Hematopoietic multipotent progenitor cell (in vitro differentiated cells): Measurements from ENCODE around the gene CORO2A. TPM values are rescaled to one million over a fixed set of nuclear protein-coding genes. Genes with fewer than 3 reads are reported as not detected.

Source experiments
- DNase-seq, 3 donors: peaks; one replicate each; pipeline ENCODE4 v3.0.0-alpha.2; 2011 to 2015; ENCODE audit warnings: low read depth in 2 of 3, low spot score in 2 of 3
- total RNA-seq: library from RNA; depleted of rRNA; stranded (reverse); fragments of >200 nt; gene quantifications from one replicate; pipeline ENCODE4 v1.2.3, GENCODE V29; 2012

Gene CORO2A
- total RNA-seq: 3.5 TPM

GRCh38 chr9:98192503-98193335, at the start of gene CORO2A:
Gene CORO2A (minus strand): TSS chr9:98192637. CDS start chr9:98157660, 34,977 bp downstream.
- peak; percentile 44 to 78 (median 74) for DNase-seq

DNA sequence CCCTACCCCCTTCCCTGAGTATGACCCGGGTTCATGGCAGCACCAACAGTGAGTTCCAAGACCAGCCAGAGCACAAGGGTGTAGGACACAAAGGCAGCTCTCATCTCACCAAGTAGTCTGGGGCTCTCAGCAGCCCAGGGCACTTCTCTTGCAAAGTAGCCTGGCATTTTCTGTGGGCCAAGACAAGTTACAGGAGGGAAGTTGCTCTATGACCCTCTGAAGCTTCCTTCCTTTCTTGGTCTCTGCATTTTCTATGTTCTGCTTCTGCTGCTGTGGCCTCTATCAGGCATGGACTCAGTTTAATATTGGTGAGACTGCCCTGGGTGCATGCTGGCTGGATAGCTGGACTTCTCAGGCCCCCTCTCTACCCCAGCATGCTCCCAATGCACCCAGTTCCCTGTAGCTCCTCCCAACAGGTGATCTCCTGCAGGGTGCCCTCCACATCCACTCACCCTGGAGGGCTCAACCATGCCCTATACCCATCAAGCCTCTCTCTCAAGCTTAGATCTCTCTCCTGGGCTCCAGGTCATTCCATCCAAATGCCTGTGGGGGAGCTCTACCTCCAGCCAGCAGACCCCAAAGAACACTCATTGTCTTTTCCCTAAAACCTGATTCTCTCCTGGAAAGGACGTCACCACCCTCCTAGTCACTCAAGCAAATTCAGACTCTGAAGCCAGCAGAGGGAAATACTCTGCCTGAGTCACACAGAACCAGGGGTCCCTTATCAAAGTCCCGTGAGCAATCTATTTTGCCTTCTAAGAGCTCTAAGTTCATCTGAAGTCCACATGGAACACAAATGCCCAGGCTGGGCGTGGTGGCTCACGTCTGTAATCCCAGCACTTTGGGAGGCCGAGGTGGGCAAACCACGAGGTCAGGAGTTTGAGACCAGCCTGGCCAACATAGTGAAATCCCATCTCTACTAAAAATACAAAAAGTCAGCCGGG, 49.2 kb upstream of the CORO2A start:
- no peak for DNase-seq

DNA sequence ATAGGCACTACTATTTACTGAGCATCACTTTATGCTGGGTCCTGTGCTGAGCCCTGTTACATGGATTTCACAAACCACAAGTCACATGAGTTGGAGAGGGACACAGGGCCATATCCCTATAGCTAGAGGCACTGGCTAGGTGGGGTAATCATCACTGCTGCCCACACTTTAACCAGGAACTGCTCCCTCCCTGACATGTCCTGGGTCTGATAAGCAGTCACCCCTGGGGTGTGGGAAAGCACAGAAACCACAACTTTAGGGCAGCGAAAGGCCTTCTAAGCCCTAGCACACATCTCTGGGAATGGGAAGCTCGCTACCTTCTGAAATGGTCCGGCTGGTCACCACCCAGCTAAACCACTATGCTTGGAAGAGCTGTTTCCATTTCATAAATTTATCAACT, 48.0 kb upstream of the CORO2A start:
- no peak for DNase-seq

GRCh38 chr9:98236901-98237487, 44.6 kb upstream of the CORO2A start:
- DNase-seq: no peak

GRCh38 chr9:98235126-98235525, 42.7 kb upstream of the CORO2A start:
- DNase-seq: no peak

DNA sequence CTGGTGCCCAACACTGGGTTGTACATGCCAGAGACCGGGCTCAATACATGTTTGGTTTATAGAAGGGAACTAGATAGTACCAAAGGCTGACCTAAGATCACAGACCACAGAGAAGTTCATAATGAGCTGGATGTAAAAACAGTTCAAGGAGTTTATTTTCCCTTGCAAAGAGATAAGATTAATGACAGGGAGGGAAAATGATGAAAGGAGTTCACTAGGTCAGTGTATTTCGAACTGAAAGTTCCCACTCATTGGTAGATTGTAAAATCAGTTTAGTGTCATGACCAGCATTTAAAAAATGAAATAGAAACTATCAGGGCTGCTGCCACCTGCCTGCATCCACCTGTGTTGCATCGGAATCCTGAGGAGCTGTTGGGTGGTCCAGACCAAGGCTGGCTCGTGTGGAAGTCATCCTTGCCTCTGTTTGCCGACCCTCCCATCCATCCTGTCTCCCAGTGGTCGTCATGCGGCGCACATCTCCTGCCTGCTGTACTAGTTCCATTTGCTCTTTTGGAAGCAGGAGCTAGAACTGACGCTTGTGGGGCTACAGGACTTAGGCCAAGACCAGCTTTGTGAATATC, 41.9 kb upstream of the CORO2A start:
- DNase-seq: no peak

GRCh38 chr9:98232926-98233325, 40.5 kb upstream of the CORO2A start:
- no peak for DNase-seq

DNA sequence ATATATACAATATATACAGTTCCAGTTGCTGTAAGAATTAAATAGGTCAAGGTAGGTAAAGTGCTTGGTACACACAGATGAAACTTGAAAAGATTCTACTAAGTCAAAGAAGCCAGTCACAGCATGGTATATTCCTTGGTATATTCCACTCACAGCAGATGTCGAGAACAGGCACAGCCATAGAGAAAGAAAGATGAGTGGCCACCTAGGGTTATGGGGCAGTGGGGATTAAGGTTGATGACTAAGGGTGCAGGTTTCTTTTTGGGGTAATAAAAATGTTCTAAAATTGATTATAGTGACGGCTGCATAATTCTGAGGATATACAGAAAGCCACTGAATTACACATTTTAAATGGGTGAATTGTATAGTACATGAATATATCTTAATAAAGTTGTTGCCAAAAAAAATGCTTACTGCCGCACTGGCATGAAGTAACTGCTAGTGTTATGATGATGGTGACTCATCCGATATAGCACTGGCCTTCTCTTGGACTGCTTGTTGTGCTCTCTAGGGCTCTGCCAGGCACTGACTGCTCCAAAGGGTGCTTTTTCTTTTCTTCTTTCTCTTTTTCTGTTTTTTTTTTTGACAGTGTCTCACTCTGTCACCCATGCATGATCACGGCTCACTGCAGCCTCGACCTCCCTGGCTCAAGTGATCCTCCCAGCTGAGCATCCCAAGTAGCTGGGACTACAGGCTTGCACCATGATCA, 39.5 kb upstream of the CORO2A start:
- DNase-seq: no peak

GRCh38 chr9:98230789-98231188, 38.4 kb upstream of the CORO2A start:
- DNase-seq: no peak

GRCh38 chr9:98230304-98230703, 37.9 kb upstream of the CORO2A start:
- DNase-seq: no peak

GRCh38 chr9:98229620-98230019, 37.2 kb upstream of the CORO2A start:
- DNase-seq: no peak

DNA sequence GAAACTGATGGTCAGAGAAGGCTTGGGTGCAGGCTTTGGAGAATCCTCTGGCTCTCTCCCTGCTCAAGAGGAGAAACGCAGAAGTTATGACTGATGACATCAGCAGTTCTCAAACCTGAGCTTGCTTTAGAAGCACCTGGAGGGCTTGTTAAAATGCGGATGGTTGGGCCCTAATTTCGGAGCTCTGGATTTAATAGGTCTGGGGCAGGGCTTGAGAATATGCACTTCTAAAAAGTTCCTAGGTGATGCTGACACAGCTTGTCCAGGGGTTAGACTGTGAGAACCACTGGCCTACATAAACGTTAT, 36.6 kb upstream of the CORO2A start:
- no peak for DNase-seq

- DNase-seq: no peak
These were observed 36.1 kb upstream of the CORO2A start for GRCh38 chr9:98228392-98229089.

GRCh38 chr9:98227883-98228282, 35.4 kb upstream of the CORO2A start:
- no peak for DNase-seq

DNA sequence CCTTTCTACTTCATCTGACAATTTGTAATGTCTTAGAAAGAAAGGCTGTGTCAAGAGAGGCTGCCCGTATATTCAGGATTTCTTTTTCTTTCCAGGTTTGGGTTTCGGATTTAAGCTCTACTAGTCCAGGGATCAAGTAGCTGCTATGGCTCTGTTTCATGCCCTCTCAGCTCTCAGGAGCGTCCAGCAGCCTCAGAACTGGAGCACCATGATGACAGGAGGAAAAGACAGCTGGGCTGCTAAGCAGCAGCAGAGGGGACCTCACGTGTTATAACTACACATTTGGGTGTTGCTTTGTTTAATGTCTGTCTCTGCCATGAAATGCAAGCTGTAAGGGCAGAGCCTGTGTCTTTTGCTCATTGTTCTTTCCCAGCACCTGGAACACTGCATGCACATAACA, 34.5 kb upstream of the CORO2A start:
- no peak for DNase-seq

- no peak for DNase-seq
These were observed 34.1 kb upstream of the CORO2A start for GRCh38 chr9:98226516-98226915.

DNA sequence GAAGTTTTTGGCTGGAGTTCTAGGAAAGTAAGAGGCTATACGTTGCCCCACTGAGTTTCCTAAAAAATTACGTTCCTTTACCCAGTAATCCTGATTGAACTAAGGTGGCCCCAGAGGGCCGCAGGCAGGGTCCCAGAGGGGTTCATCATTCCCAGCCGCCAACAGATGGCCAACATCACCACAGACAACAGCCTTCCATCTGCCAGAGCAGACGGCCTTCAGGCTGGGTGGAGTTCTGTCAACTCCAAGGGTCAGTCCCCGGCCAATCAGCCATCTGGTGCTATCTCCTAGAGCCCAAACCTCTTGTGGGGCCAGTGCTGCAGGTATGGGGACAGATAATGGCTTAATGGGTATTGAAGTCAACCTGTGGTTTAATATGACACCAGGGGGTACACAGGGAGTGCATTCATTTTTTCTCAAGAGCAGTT, 32.6 kb upstream of the CORO2A start:
- no peak for DNase-seq

- no peak for DNase-seq
These were observed 30.7 kb upstream of the CORO2A start for GRCh38 chr9:98222885-98223691.

- DNase-seq: no peak
These were observed 28.5 kb upstream of the CORO2A start for GRCh38 chr9:98220911-98221310.
